ENCODE results near the gene ASNSD1.
"Not testable (repeated sequence)": the region's sequence is repeated elsewhere in the genome, so short reads cannot be mapped to it uniquely, and the experiment has no call there.

ASNSD1 gene

DNA sequence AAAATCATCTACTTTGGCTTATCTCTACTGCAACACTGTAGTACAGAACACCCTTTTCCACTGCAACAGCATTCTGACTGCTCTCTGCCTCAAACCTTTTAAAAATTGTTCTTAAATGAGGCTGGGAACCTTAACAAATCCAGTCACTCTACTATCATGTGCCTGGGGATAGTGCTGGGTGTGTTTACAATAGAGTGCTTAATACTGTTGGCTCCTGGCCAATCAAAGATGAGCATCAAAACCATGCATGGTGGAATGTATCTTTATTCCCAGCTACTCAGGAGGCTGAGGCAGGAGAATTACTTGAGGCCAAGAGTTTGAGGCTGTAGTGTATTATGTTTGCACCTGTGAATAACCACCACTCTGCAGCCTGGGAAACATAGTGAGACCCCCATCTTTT is 20.6 kb downstream of the ASNSD1 start:
- Histone ChIP-seq H3K9ac (no peak overlapping the region), H4K20me1 (ENCODE audit: insufficient read depth) (no peaks in the 10 kb centered on the region), H3K79me2 (ENCODE audit: insufficient read depth, low read depth) (no peaks in the 10 kb centered on the region), H3K27ac (no peak overlapping the region), H2AFZ (ENCODE audit: low read depth) (no peak overlapping the region), H3K27me3 (ENCODE audit: insufficient read depth, low read depth) (no peaks in the 10 kb centered on the region), H3K4me1 (ENCODE audit: low read depth, poor library complexity, severe bottlenecking) (peaks cover 21% of the 10 kb centered on the region), H3K4me2 (no peak overlapping the region), H3K36me3 (ENCODE audit: insufficient read depth) (no peaks in the 10 kb centered on the region), H3K4me3 (IDR thresholded peaks at IDR 0.05; ENCODE audit: insufficient read depth, low read depth, low read length) (no peak overlapping the region)
- TF ChIP-seq, protein P1, sequence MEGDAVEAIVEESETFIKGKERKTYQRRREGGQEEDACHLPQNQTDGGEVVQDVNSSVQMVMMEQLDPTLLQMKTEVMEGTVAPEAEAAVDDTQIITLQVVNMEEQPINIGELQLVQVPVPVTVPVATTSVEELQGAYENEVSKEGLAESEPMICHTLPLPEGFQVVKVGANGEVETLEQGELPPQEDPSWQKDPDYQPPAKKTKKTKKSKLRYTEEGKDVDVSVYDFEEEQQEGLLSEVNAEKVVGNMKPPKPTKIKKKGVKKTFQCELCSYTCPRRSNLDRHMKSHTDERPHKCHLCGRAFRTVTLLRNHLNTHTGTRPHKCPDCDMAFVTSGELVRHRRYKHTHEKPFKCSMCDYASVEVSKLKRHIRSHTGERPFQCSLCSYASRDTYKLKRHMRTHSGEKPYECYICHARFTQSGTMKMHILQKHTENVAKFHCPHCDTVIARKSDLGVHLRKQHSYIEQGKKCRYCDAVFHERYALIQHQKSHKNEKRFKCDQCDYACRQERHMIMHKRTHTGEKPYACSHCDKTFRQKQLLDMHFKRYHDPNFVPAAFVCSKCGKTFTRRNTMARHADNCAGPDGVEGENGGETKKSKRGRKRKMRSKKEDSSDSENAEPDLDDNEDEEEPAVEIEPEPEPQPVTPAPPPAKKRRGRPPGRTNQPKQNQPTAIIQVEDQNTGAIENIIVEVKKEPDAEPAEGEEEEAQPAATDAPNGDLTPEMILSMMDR (conservative IDR thresholded peaks at IDR 0.05; ENCODE audit: low read depth, low read length): no peak

DNA sequence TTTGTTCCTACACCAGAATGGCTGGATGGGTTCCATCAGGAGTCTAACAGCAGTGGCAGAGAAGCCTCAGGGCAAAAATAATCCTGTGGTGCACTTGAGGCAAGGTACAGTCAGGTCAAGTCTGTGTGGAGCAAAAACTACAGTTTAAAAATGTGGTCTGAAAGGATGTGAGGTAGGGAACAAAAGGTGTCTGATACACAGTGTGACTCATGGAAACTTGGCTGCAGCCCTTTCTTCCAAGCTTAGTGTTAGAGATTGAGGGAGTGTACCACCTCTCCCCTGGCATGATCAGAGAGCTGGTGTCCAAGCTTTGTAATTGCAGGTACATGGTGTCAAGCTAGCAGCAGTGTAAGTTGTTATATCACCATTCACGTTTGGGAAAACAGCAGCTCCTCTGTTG is 22.1 kb downstream of the ASNSD1 start:
- H3K27ac ChIP-seq: no peak overlapping the region
- H3K79me2 ChIP-seq (ENCODE audit: insufficient read depth, low read depth): no peaks in the 10 kb centered on the region
- H3K4me1 ChIP-seq (ENCODE audit: low read depth, poor library complexity, severe bottlenecking): peaks cover 21% of the 10 kb centered on the region
- no peak overlapping the region for H2AFZ ChIP-seq (ENCODE audit: low read depth)
- no peaks in the 10 kb centered on the region for H3K27me3 ChIP-seq (ENCODE audit: insufficient read depth, low read depth)
- no peaks in the 10 kb centered on the region for H3K36me3 ChIP-seq (ENCODE audit: insufficient read depth)
- H4K20me1 ChIP-seq (ENCODE audit: insufficient read depth): no peaks in the 10 kb centered on the region
- H3K9ac ChIP-seq: no peak overlapping the region
- no peak overlapping the region for H3K4me3 ChIP-seq (IDR thresholded peaks at IDR 0.05; ENCODE audit: insufficient read depth, low read depth, low read length)
- TF ChIP-seq, protein P1 (conservative IDR thresholded peaks at IDR 0.05; ENCODE audit: low read depth, low read length): no peak
- no peak overlapping the region for H3K4me2 ChIP-seq

DNA sequence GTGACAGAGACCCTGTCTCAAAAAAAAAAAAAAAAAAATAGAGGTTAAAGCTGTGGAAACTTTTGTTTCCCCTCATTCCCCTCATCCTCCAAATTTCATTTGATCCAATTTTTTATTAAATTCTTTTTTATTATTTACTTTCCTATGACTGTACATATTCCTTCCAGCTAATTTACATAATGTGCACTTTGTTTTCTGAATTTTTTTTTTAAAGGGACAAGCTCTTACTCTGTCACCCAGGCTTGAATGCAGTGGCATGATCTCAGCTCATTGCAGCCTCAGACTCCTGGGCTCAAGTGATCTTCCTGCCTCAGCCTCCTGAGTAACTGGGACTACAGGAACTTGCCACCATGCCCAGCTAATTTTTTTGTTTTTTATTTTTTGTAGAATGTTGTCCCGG is 23.6 kb downstream of the ASNSD1 start:
- H4K20me1 ChIP-seq (ENCODE audit: insufficient read depth): no peaks in the 10 kb centered on the region
- H3K4me2 ChIP-seq: 0 out of 2 replicates have a peak overlapping the region, but pooled peaks have one; percentile 55
- TF ChIP-seq, protein P1 (conservative IDR thresholded peaks at IDR 0.05; ENCODE audit: low read depth, low read length): no peak
- H3K4me3 ChIP-seq (IDR thresholded peaks at IDR 0.05; ENCODE audit: insufficient read depth, low read depth, low read length): no peak overlapping the region
- H3K79me2 ChIP-seq (ENCODE audit: insufficient read depth, low read depth): no peaks in the 10 kb centered on the region
- H3K36me3 ChIP-seq (ENCODE audit: insufficient read depth): no peaks in the 10 kb centered on the region
- peaks cover 21% of the 10 kb centered on the region for H3K4me1 ChIP-seq (ENCODE audit: low read depth, poor library complexity, severe bottlenecking)
- H3K9ac ChIP-seq: no peak overlapping the region
- no peaks in the 10 kb centered on the region for H3K27me3 ChIP-seq (ENCODE audit: insufficient read depth, low read depth)
- no peak overlapping the region for H3K27ac ChIP-seq
- H2AFZ ChIP-seq (ENCODE audit: low read depth): no peak overlapping the region

DNA sequence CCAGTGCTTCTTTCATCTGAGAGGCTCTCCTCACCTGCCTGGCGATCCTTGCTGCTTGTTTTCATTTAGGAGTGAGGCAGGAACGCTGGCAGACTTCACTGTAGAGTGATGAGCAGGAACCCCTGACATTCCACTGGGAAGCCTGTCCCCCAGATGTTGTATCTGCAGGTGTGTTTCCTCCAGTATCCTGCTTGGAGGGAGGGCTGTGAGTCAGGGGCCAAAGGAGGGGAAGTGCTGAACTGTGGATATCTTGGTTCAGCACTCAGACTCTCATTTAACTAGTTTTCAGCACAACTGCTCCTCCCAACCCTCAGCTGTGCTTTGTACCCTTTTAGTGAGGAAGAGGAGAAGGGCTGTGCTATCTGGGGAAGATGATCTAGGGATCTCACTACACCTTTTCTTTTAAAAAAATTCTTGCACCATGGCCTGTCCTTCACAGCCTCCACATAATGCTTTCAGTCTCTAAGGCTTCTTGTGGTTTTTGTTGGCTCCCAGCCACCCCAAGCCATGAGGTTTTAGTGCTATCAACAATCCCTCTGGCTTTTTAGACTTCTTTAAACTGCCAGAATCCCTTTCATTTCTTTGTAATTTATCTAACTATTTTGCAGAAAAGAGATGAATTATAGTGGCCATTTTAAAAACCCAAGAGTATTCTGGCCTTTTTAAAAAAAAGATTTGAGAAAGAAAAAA is 24.4 kb downstream of the ASNSD1 start:
- H3K4me1 ChIP-seq (ENCODE audit: low read depth, poor library complexity, severe bottlenecking): peaks cover 21% of the 10 kb centered on the region
- no peaks in the 10 kb centered on the region for H3K36me3 ChIP-seq (ENCODE audit: insufficient read depth)
- peak overlapping the region; percentile 14; the same call in 1 of the 2 replicates for H2AFZ ChIP-seq (ENCODE audit: low read depth)
- no peaks in the 10 kb centered on the region for H4K20me1 ChIP-seq (ENCODE audit: insufficient read depth)
- H3K4me2 ChIP-seq: peak overlapping the region; percentile 55
- no peak overlapping the region; the same call in 1 of the 2 replicates for H3K9ac ChIP-seq
- no peak overlapping the region for H3K4me3 ChIP-seq (IDR thresholded peaks at IDR 0.05; ENCODE audit: insufficient read depth, low read depth, low read length)
- H3K27ac ChIP-seq: peak overlapping the region; percentile 14; the same call in 1 of the 2 replicates
- TF ChIP-seq, protein P1 (conservative IDR thresholded peaks at IDR 0.05; ENCODE audit: low read depth, low read length): no peak
- no peaks in the 10 kb centered on the region for H3K27me3 ChIP-seq (ENCODE audit: insufficient read depth, low read depth)
- H3K79me2 ChIP-seq (ENCODE audit: insufficient read depth, low read depth): no peaks in the 10 kb centered on the region

DNA sequence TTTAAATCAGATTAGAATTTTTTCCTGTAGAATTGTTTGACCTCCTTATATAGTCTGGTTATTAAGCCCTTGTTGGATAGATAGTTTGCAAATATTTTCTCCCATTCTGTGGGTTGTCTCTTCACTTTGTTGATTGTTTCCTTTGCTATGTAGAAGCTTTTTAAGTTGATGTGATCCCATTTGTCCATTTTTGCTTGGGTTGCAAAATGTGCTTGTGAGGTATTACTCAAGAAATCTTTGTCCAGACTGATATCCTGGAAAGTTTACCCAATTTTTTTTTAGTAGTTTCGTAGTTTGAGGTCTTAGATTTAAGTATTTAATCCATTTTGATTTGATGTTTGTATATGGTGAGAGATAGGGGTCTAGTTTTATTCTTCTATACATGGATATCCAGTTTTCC is 26.5 kb downstream of the ASNSD1 start:
- not testable (repeated sequence) for H3K4me3 ChIP-seq (IDR thresholded peaks at IDR 0.05; ENCODE audit: insufficient read depth, low read depth, low read length); H3K9ac ChIP-seq; H2AFZ ChIP-seq (ENCODE audit: low read depth); H3K4me2 ChIP-seq; H3K27ac ChIP-seq; H3K79me2 ChIP-seq (ENCODE audit: insufficient read depth, low read depth); H4K20me1 ChIP-seq (ENCODE audit: insufficient read depth); H3K27me3 ChIP-seq (ENCODE audit: insufficient read depth, low read depth); H3K36me3 ChIP-seq (ENCODE audit: insufficient read depth)
- peaks cover 21% of the 10 kb centered on the region for H3K4me1 ChIP-seq (ENCODE audit: low read depth, poor library complexity, severe bottlenecking)

Data from KMS-11 (cell line).